HCT116 (cell line): Measurements from ENCODE around the gene GKN1. TPM values are rescaled to one million over a fixed set of nuclear protein-coding genes. Genes with fewer than 3 reads are reported as not detected.
A peak's percentile ranks its signal among the peaks of the same experiment; 100 is the strongest.

ENCODE experiments used
- ATAC-seq: fragments of 200-7000 bp; cut with Tn5 transposase; 2 replicates; pipeline ENCODE4 v1.9.1; 2020; ENCODE audit warnings: mild to moderate bottlenecking, moderate library complexity
- BruUV-seq: library from RNA; stranded (reverse); fragments of 400-500 nt; replicated peaks from 2 replicates; lab custom pipeline; 2021; lab: Mats Ljungman, UMichigan
- CTCF ChIA-PET: fragments of 300-600 bp; sonication (Branson Sonifier 250); formaldehyde crosslinking; loops from one replicate; lab custom pipeline; 2021; ENCODE audit warnings: antibody characterized with exemption; lab: Charles Lee
- POLR2A ChIA-PET: fragments of 300-600, 350-600 bp; sonication (Branson Sonifier 250); formaldehyde crosslinking; loops from one replicate; lab custom pipeline; 2021; ENCODE audit warnings: antibody characterized with exemption; lab: Charles Lee
- RAD21 ChIA-PET, 2 experiments: fragments of 300-600 bp; sonication (Branson Sonifier 250); formaldehyde crosslinking; loops; one replicate each; lab custom pipeline; 2023; ENCODE audit warnings: low total read pairs in 2 of 2; ENCODE audit not compliant: uncharacterized antibody in 2 of 2, unreplicated experiment in 2 of 2, low non-redundant PET in 1 of 2; lab: Charles Lee
- DNase-seq: peaks from one replicate; pipeline ENCODE4 v3.0.0-alpha.2; 2010; ENCODE audit warnings: low read depth, low spot score
- H2AFZ ChIP-seq: fragments of 200-600 bp; shearing (Covaris generic), sonication (generic); 2 replicates; pipeline ENCODE4 v1.6.1; 2017; ENCODE audit warnings: low read depth, mixed run types, mixed read lengths, antibody characterized with exemption, low read length; ENCODE audit not compliant: poor library complexity, severe bottlenecking
- H3K27ac ChIP-seq: 2 replicates; pipeline ENCODE4 v1.5.1; 2012; ENCODE audit warnings: low read depth, low read length
- H3K27me3 ChIP-seq: fragments of 200-600 bp; sonication (generic); 2 replicates; pipeline ENCODE4 v1.6.1; 2016; ENCODE audit warnings: mixed run types, low read length, mixed read lengths; ENCODE audit not compliant: insufficient read depth
- H3K36me3 ChIP-seq, 2 experiments: fragments of 200-500 bp in 1 of 2; fragments of 200-600 bp in 1 of 2; sonication (Bioruptor generic) in 1 of 2; sonication (generic) in 1 of 2; 2 replicates each; pipeline versions ENCODE4 v1.5.1 to v1.6.1; 2014 to 2016; ENCODE audit warnings: low read length in 2 of 2, inconsistent platforms in 1 of 2, mixed read lengths in 1 of 2, mixed run types in 1 of 2; ENCODE audit not compliant: insufficient read depth in 2 of 2, control insufficient read depth in 1 of 2
- H3K4me1 ChIP-seq, 2 experiments: fragments of 200-600 bp in 1 of 2; sonication (generic) in 1 of 2; 2 replicates each; pipeline versions ENCODE4 v1.5.1 to v1.6.1; 2012 to 2017; ENCODE audit warnings: low read length in 2 of 2, inconsistent platforms in 1 of 2, mild to moderate bottlenecking in 1 of 2, mixed read lengths in 1 of 2, mixed run types in 1 of 2, moderate library complexity in 1 of 2; ENCODE audit not compliant: insufficient read depth in 2 of 2, control insufficient read depth in 1 of 2
- H3K4me2 ChIP-seq: fragments of 200-600 bp; sonication (generic); 2 replicates; pipeline ENCODE4 v1.6.1; 2017; ENCODE audit warnings: mixed run types, low read length, mixed read lengths
- H3K4me3 ChIP-seq, 2 experiments: fragments of 200-600 bp in 1 of 2; sonication (generic) in 1 of 2; replicated peaks in 1 of 2; 2 replicates each; pipeline ENCODE4 v1.5.1; 2011 to 2016; ENCODE audit warnings: low read length in 2 of 2, control low read depth in 1 of 2, low read depth in 1 of 2, mild to moderate bottlenecking in 1 of 2, mixed read lengths in 1 of 2, mixed run types in 1 of 2
- H3K79me2 ChIP-seq: fragments of 200-600 bp; sonication (generic); 2 replicates; pipeline ENCODE4 v1.6.1; 2017; ENCODE audit warnings: mild to moderate bottlenecking, mixed run types, low read length, moderate library complexity, mixed read lengths; ENCODE audit not compliant: insufficient read depth
- H3K9ac ChIP-seq: fragments of 200-600 bp; sonication (generic); 2 replicates; pipeline ENCODE4 v1.6.1; 2016; ENCODE audit warnings: low read length, mixed read lengths
- H3K9me2 ChIP-seq: fragments of 200-600 bp; sonication (generic), shearing (Covaris generic); 2 replicates; pipeline ENCODE4 v1.6.1; 2017; ENCODE audit warnings: mixed run types, mild to moderate bottlenecking, moderate library complexity; ENCODE audit not compliant: insufficient read depth
- H3K9me3 ChIP-seq, 2 experiments: fragments of 200-500 bp in 1 of 2; fragments of 200-600 bp in 1 of 2; sonication (Bioruptor generic) in 1 of 2; sonication (generic) in 1 of 2; 2 replicates each; pipeline ENCODE4 v1.6.1; 2014 to 2017; ENCODE audit warnings: low read length in 2 of 2, mixed read lengths in 2 of 2, inconsistent platforms in 1 of 2, low read depth in 1 of 2, mild to moderate bottlenecking in 1 of 2, mixed run types in 1 of 2, moderate library complexity in 1 of 2; ENCODE audit not compliant: control insufficient read depth in 1 of 2, insufficient read depth in 1 of 2
- H4K20me1 ChIP-seq: fragments of 200-600 bp; sonication (generic), shearing (Covaris generic); 2 replicates; pipeline ENCODE4 v1.6.1; 2017; ENCODE audit warnings: mixed run types, mild to moderate bottlenecking, moderate library complexity; ENCODE audit not compliant: insufficient read depth
- CBX3 ChIP-seq: IDR thresholded peaks from 2 replicates; pipeline ENCODE4 v1.6.1; 2012; ENCODE audit warnings: low read depth
- CEBPB ChIP-seq: IDR thresholded peaks from 2 replicates; pipeline ENCODE4 v1.6.1; 2012; ENCODE audit warnings: low read depth
- CTCF ChIP-seq, 3 experiments: fragments of 200-600 bp in 1 of 3; sonication (generic) in 1 of 3; IDR thresholded peaks in 2 of 3; conservative IDR thresholded peaks in 1 of 3; 2 replicates each; pipeline ENCODE4 v1.5.1; 2012 to 2017; ENCODE audit warnings: low read depth in 2 of 3, low read length in 2 of 3, antibody characterized with exemption in 1 of 3, borderline replicate concordance in 1 of 3, control low read depth in 1 of 3, mild to moderate bottlenecking in 1 of 3, mixed read lengths in 1 of 3, mixed run types in 1 of 3, moderate library complexity in 1 of 3; ENCODE audit not compliant: insufficient read depth in 1 of 3
- EGR1 ChIP-seq: IDR thresholded peaks from 2 replicates; pipeline ENCODE4 v1.6.1; 2012; ENCODE audit warnings: low read depth
- ELF1 ChIP-seq: IDR thresholded peaks from 2 replicates; pipeline ENCODE4 v1.6.1; 2012; ENCODE audit warnings: low read depth, borderline replicate concordance
- EZH2phosphoT487 ChIP-seq: fragments of 200-600 bp; IDR thresholded peaks from 2 replicates; pipeline ENCODE4 v1.6.1; 2018; ENCODE audit warnings: antibody characterized with exemption, borderline replicate concordance
- FOSL1 ChIP-seq: IDR thresholded peaks from 2 replicates; pipeline ENCODE4 v1.6.1; 2012; ENCODE audit warnings: low read depth
- JUND ChIP-seq: IDR thresholded peaks from 2 replicates; pipeline ENCODE4 v1.6.1; 2012
- POLR2A ChIP-seq: IDR thresholded peaks from 2 replicates; pipeline ENCODE4 v1.7.0; 2011; ENCODE audit warnings: borderline replicate concordance; ENCODE audit not compliant: insufficient read depth, insufficient read length; ENCODE audit errors: extremely low read depth
- POLR2AphosphoS5 ChIP-seq: IDR thresholded peaks from 2 replicates; pipeline ENCODE4 v1.6.1; 2011; ENCODE audit warnings: mild to moderate bottlenecking, low read depth, low read length, moderate library complexity
- RAD21 ChIP-seq: IDR thresholded peaks from 2 replicates; pipeline ENCODE4 v1.6.1; 2012; ENCODE audit warnings: low read depth, mild to moderate bottlenecking
- REST ChIP-seq: IDR thresholded peaks from 2 replicates; pipeline ENCODE4 v1.6.1; 2012; ENCODE audit warnings: low read depth
- SIN3A ChIP-seq: IDR thresholded peaks from 2 replicates; pipeline ENCODE4 v1.6.1; 2012; ENCODE audit warnings: low read depth
- SRF ChIP-seq: IDR thresholded peaks from 2 replicates; pipeline ENCODE4 v1.6.1; 2012; ENCODE audit warnings: low read depth
- TCF7L2 ChIP-seq: IDR thresholded peaks from 2 replicates; pipeline ENCODE4 v1.7.0; 2011; ENCODE audit warnings: borderline replicate concordance, inconsistent platforms; ENCODE audit not compliant: insufficient read depth, insufficient read length; ENCODE audit errors: extremely low read depth
- YY1 ChIP-seq: IDR thresholded peaks from 2 replicates; pipeline ENCODE4 v1.6.1; 2011; ENCODE audit warnings: low read length, low read depth, moderate library complexity, mild to moderate bottlenecking; ENCODE audit not compliant: insufficient replicate concordance; ENCODE audit errors: extremely low read depth
- intact Hi-C: fragments of 100-400 bp; cut with micrococcal nuclease; formaldehyde crosslinking; loops from 2 replicates; pipeline ENCODE4 v1.10.0; 2022
- total RNA-seq: library from RNA; stranded (reverse); gene quantifications from one replicate; pipeline ENCODE4 v1.2.1, GENCODE V29; 2021; ENCODE audit not compliant: unreplicated experiment
- TF ChIP-seq, protein P1 (sequence below): IDR thresholded peaks from 2 replicates; pipeline ENCODE4 v1.6.1; 2012
- TF ChIP-seq, protein P2 (sequence below): IDR thresholded peaks from 2 replicates; pipeline ENCODE4 v1.6.1; 2011; ENCODE audit warnings: mild to moderate bottlenecking, low read length, moderate library complexity; ENCODE audit not compliant: insufficient replicate concordance; ENCODE audit errors: extremely low read depth

Gene GKN1
- total RNA-seq, 1 experiment from 2014 or later, result not detected

GRCh38 chr2:69013142-69013839, 38.9 kb downstream of the GKN1 start, which contains the start of gene ANTXR1:
Gene ANTXR1, plus strand, starts transcription at chr2:69013179. Its CDS starts 321 bp downstream, at chr2:69013500.
- ChIA-PET POLR2A (interaction anchor here (0.6 kb wide), 1 partner anchor 52 kb away, joined by 3 read pairs; no protein-coding TSS in a partner anchor), CTCF (interaction anchor here (0.6 to 1.3 kb wide), 13 partner anchors 11 to 891 kb away, joined by 3 to 6 read pairs (median 3); no protein-coding TSS in a partner anchor), RAD21 (interaction anchor here (0.6 to 0.7 kb wide), 3 partner anchors 294 to 814 kb away, joined by 3 to 6 read pairs (median 3); no protein-coding TSS in a partner anchor)
- H3K4me3 ChIP-seq, result peak within 1 kb of the TSS; percentile 79 to 88
- TSS peak; percentile 51 for BruUV-seq
- H3K27ac ChIP-seq, result peak within 1 kb of the TSS; percentile 51
- peaks cover 3% of the 10 kb centered on the region; the same call in 1 of the 2 replicates for H3K79me2 ChIP-seq
- no peaks in the 10 kb centered on the region for H4K20me1 ChIP-seq
- peaks cover 10 to 16% of the 10 kb centered on the region in 2 experiments for H3K4me1 ChIP-seq
- peak within 1 kb of the TSS; percentile 85 for H3K4me2 ChIP-seq
- no peaks in the 10 kb centered on the region for H3K36me3 ChIP-seq
- DNase-seq (peak; percentile 53), ATAC-seq (peak; percentile 87)
- peak within 1 kb of the TSS; percentile 85 for H2AFZ ChIP-seq
- H3K9ac ChIP-seq, result peak within 1 kb of the TSS; percentile 64
- no peaks in the 10 kb centered on the region for H3K9me3 ChIP-seq
- H3K9me2 ChIP-seq, result no peaks in the 10 kb centered on the region
- H3K27me3 ChIP-seq, result no peaks in the 10 kb centered on the region
- intact Hi-C loops, result loop anchor here (1.0 to 2.0 kb wide), 3 partner anchors 70 to 550 kb away; no protein-coding TSS in a partner anchor
- TF ChIP-seq YY1, result no peak
- TF ChIP-seq SIN3A, result no peak; the same call in 1 of the 2 replicates
- peak; percentile 67 for TF ChIP-seq POLR2A
- no peak for TF ChIP-seq TCF7L2
- TF ChIP-seq, protein P1, sequence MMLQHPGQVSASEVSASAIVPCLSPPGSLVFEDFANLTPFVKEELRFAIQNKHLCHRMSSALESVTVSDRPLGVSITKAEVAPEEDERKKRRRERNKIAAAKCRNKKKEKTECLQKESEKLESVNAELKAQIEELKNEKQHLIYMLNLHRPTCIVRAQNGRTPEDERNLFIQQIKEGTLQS, result no peak
- TF ChIP-seq CBX3, result peak; percentile 38; the same call in 1 of the 2 replicates
- TF ChIP-seq RAD21, result no peak
- TF ChIP-seq JUND, result no peak
- 0 out of 2 replicates have a peak, but pooled peaks have one; percentile 6 for TF ChIP-seq EGR1
- no peak for TF ChIP-seq SRF
- TF ChIP-seq ELF1, result no peak
- no peak for TF ChIP-seq FOSL1
- no peak for TF ChIP-seq EZH2phosphoT487
- TF ChIP-seq CTCF (IDR thresholded peaks at IDR 0.05 in 2 of 3, conservative IDR thresholded peaks at IDR 0.05 in 1 of 3; ENCODE audit: borderline replicate concordance in 1 of 3, insufficient read depth in 1 of 3, low read depth in 2 of 3, low read length in 2 of 3), result peak in 2 of 3 experiments; percentile 5 to 23; a peak in 1 of 6 replicates
- TF ChIP-seq POLR2AphosphoS5, result peak; percentile 74
- no peak for TF ChIP-seq REST
- no peak for TF ChIP-seq CEBPB
- TF ChIP-seq, protein P2, sequence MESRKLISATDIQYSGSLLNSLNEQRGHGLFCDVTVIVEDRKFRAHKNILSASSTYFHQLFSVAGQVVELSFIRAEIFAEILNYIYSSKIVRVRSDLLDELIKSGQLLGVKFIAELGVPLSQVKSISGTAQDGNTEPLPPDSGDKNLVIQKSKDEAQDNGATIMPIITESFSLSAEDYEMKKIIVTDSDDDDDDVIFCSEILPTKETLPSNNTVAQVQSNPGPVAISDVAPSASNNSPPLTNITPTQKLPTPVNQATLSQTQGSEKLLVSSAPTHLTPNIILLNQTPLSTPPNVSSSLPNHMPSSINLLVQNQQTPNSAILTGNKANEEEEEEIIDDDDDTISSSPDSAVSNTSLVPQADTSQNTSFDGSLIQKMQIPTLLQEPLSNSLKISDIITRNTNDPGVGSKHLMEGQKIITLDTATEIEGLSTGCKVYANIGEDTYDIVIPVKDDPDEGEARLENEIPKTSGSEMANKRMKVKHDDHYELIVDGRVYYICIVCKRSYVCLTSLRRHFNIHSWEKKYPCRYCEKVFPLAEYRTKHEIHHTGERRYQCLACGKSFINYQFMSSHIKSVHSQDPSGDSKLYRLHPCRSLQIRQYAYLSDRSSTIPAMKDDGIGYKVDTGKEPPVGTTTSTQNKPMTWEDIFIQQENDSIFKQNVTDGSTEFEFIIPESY, result no peak
